Esophagus muscularis mucosa (tissue), 4 donors: ENCODE data around the gene TSHZ3. TPM values are rescaled to one million over a fixed set of nuclear protein-coding genes. Genes with fewer than 3 reads are reported as not detected.

Source experiments
- DNase-seq: peaks from one replicate; pipeline ENCODE4 v3.0.0-alpha.2; 2017; ENCODE audit errors: extremely low spot score
- H3K27ac ChIP-seq, 4 donors: fragments of 200-600 bp; sonication (generic); replicated peaks in 1 of 4; 1 replicate in 3 of 4; 2 replicates in 1 of 4; pipeline ENCODE4 v1.5.1; 2016 to 2019; ENCODE audit warnings: mild to moderate bottlenecking in 1 of 4
- H3K27me3 ChIP-seq, 4 donors: fragments of 200-600 bp; sonication (generic); one replicate each; pipeline versions ENCODE4 v1.5.1 to v1.6.0; 2016 to 2019
- H3K36me3 ChIP-seq, 4 donors: fragments of 200-600 bp; sonication (generic); one replicate each; pipeline ENCODE4 v1.5.1; 2016 to 2019
- H3K4me1 ChIP-seq, 4 donors: fragments of 200-600 bp; sonication (generic); one replicate each; pipeline ENCODE4 v1.5.1; 2016 to 2019
- H3K4me3 ChIP-seq, 4 donors: fragments of 200-600 bp; sonication (generic); 1 replicate in 2 of 4; 2 replicates in 2 of 4; pipeline ENCODE4 v1.5.1; 2016 to 2019; ENCODE audit warnings: mild to moderate bottlenecking in 4 of 4, moderate library complexity in 1 of 4
- H3K9me3 ChIP-seq, 4 donors: fragments of 200-600 bp; sonication (generic); 1 replicate in 3 of 4; 2 replicates in 1 of 4; pipeline ENCODE4 v1.5.1; 2016 to 2019
- CTCF ChIP-seq, 3 experiments: fragments of 200-600 bp in 2 of 3; fragments of 450-650 bp in 1 of 3; sonication (generic) in 2 of 3; IDR thresholded peaks; one replicate each; pipeline ENCODE4 v1.5.1; 2017 to 2019; ENCODE audit warnings: antibody characterized with exemption in 3 of 3, mild to moderate bottlenecking in 2 of 3, moderate library complexity in 1 of 3
- EP300 ChIP-seq: sonication (generic); formaldehyde crosslinking; IDR thresholded peaks from one replicate; pipeline ENCODE4 v1.6.1; 2017; ENCODE audit warnings: antibody characterized with exemption
- POLR2A ChIP-seq: fragments of 450-650 bp; IDR thresholded peaks from one replicate; pipeline ENCODE4 v1.6.1; 2017; ENCODE audit warnings: antibody characterized with exemption, moderate library complexity, mild to moderate bottlenecking, low read depth
- POLR2AphosphoS5 ChIP-seq, 2 donors: sonication (generic); formaldehyde crosslinking; IDR thresholded peaks; one replicate each; pipeline ENCODE4 v1.6.1; 2017; ENCODE audit warnings: antibody characterized with exemption in 2 of 2
- WGBS: methylation state at CpG from one replicate; pipeline ENCODE4 v1.1.5; 2018; 5-methylcytosine and 5-hydroxymethylcytosine counted together
- intact Hi-C: fragments of 100-400 bp; cut with DNase I; formaldehyde crosslinking; loops from one replicate; pipeline ENCODE4 v1.15.1; 2023
- total RNA-seq, 4 donors: library from RNA; depleted of rRNA; stranded (reverse); fragments of >200 nt; gene quantifications; one replicate each; pipeline versions ENCODE4 v1.1.0 to v1.2.1, GENCODE V29; 2016

Gene TSHZ3
- total RNA-seq, 4 donors from 2014 or later: 17.1 to 45.5 (median 24.6) TPM

GRCh38 chr19:31314156-31314555 lies 35.1 kb downstream of the TSHZ3 start:
- no peak overlapping the region for H3K4me3 ChIP-seq
- intact Hi-C loops: no loop called here
- DNase-seq: no peak
- TF ChIP-seq CTCF (IDR thresholded peaks at IDR 0.05): no peak
- no peak for TF ChIP-seq POLR2AphosphoS5 (IDR thresholded peaks at IDR 0.05)
- TF ChIP-seq EP300: no peak
- TF ChIP-seq POLR2A: no peak
- H3K4me1 ChIP-seq: peaks cover 38 to 85% (median 66%) of the 10 kb centered on the region in 4 donors
- no peak overlapping the region for H3K27ac ChIP-seq
- H3K9me3 ChIP-seq: no peaks in the 10 kb centered on the region
- H3K27me3 ChIP-seq: no peaks in the 10 kb centered on the region
- 94% methylated on average over 9 of the region's 10 CpGs for WGBS
- peaks cover 0 to 5% (median 0%) of the 10 kb centered on the region in 4 donors for H3K36me3 ChIP-seq

- Histone ChIP-seq H3K27ac (no peak overlapping the region), H3K9me3 (no peaks in the 10 kb centered on the region), H3K4me3 (no peak overlapping the region), H3K4me1 (peaks cover 33 to 79% (median 60%) of the 10 kb centered on the region in 4 donors), H3K36me3 (peaks cover 0 to 5% (median 0%) of the 10 kb centered on the region in 4 donors), H3K27me3 (no peaks in the 10 kb centered on the region)
- 92% methylated on average over 17 of the region's 20 CpGs for whole genome bisulfite sequencing
- intact Hi-C loops: no loop called here
- DNase-seq: no peak
- TF ChIP-seq CTCF (IDR thresholded peaks at IDR 0.05): no peak
- TF ChIP-seq POLR2A: no peak
Observed at GRCh38 chr19:31313291-31314030, 35.8 kb downstream of the TSHZ3 start.

GRCh38 chr19:31312677-31313244 lies 36.5 kb downstream of the TSHZ3 start:
- TF ChIP-seq POLR2A (no peak), EP300 (no peak), POLR2AphosphoS5 (IDR thresholded peaks at IDR 0.05) (no peak), CTCF (IDR thresholded peaks at IDR 0.05) (no peak)
- H3K36me3 ChIP-seq: peaks cover 0 to 5% (median 0%) of the 10 kb centered on the region in 4 donors
- no peaks in the 10 kb centered on the region for H3K9me3 ChIP-seq
- H3K4me3 ChIP-seq: no peak overlapping the region
- intact Hi-C loops: no loop called here
- WGBS: 52% methylated on average over 10 of the region's 10 CpGs
- DNase-seq: no peak
- H3K27me3 ChIP-seq: no peaks in the 10 kb centered on the region
- H3K27ac ChIP-seq: no peak overlapping the region
- peaks cover 27 to 73% (median 54%) of the 10 kb centered on the region in 4 donors for H3K4me1 ChIP-seq

GRCh38 chr19:31312009-31312676 lies 37.1 kb downstream of the TSHZ3 start:
- TF ChIP-seq POLR2AphosphoS5 (IDR thresholded peaks at IDR 0.05) (peak in 1 of 2 donors; percentile 49), EP300 (no peak), POLR2A (no peak), CTCF (IDR thresholded peaks at IDR 0.05) (no peak)
- Histone ChIP-seq H3K27me3 (no peaks in the 10 kb centered on the region), H3K4me1 (peaks cover 21 to 73% (median 49%) of the 10 kb centered on the region in 4 donors), H3K27ac (no peak overlapping the region), H3K36me3 (peaks cover 0 to 5% (median 0%) of the 10 kb centered on the region in 4 donors), H3K9me3 (no peaks in the 10 kb centered on the region), H3K4me3 (no peak overlapping the region)
- intact Hi-C loops: no loop called here
- 69% methylated on average over 7 of the region's 7 CpGs for WGBS
- DNase-seq: no peak
